Ishikawa (cell line): ENCODE results near the gene DIP2C.

ENCODE experiments used
- CEBPB ChIP-seq: IDR thresholded peaks from 2 replicates; pipeline ENCODE4 v1.6.1; 2012
- NFIC ChIP-seq: IDR thresholded peaks from 2 replicates; pipeline ENCODE4 v1.6.1; 2012
- TEAD4 ChIP-seq: IDR thresholded peaks from 2 replicates; pipeline ENCODE4 v1.6.1; 2012
- ZBTB7A ChIP-seq: IDR thresholded peaks from 2 replicates; pipeline ENCODE4 v1.6.1; 2012; ENCODE audit warnings: low read depth
- TF ChIP-seq, protein P1 (sequence below): IDR thresholded peaks from 2 replicates; pipeline ENCODE4 v1.6.1; 2012
- TF ChIP-seq, protein P2 (sequence below): IDR thresholded peaks from 2 replicates; pipeline ENCODE4 v1.6.1; 2012; ENCODE audit warnings: low read depth, mild to moderate bottlenecking

DNA sequence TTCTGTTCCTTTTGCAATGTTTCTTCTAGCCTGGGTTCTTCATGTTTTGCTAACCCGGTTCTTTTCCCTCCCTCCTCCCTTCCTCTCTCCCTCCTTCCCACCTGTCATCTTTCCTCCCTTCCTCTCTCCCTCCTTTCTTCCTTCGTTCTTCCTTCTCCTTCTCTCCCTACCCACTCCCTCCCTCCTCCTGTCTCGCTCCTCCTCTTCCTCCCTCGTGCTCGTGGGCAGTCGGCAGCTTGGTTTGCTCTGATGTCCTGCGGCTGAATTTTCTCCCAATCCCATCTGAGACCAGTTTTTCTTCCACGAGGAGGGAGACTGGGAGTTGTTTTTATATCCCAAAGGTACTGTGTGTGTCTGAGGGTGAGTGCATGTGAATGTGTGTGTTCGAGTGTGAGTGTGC lies 43.6 kb upstream of the DIP2C start:
- TF ChIP-seq NFIC: no peak
- TF ChIP-seq, protein P1, sequence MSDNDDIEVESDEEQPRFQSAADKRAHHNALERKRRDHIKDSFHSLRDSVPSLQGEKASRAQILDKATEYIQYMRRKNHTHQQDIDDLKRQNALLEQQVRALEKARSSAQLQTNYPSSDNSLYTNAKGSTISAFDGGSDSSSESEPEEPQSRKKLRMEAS: no peak
- no peak for TF ChIP-seq ZBTB7A
- TF ChIP-seq TEAD4: no peak
- TF ChIP-seq CEBPB: no peak
- TF ChIP-seq, protein P2, sequence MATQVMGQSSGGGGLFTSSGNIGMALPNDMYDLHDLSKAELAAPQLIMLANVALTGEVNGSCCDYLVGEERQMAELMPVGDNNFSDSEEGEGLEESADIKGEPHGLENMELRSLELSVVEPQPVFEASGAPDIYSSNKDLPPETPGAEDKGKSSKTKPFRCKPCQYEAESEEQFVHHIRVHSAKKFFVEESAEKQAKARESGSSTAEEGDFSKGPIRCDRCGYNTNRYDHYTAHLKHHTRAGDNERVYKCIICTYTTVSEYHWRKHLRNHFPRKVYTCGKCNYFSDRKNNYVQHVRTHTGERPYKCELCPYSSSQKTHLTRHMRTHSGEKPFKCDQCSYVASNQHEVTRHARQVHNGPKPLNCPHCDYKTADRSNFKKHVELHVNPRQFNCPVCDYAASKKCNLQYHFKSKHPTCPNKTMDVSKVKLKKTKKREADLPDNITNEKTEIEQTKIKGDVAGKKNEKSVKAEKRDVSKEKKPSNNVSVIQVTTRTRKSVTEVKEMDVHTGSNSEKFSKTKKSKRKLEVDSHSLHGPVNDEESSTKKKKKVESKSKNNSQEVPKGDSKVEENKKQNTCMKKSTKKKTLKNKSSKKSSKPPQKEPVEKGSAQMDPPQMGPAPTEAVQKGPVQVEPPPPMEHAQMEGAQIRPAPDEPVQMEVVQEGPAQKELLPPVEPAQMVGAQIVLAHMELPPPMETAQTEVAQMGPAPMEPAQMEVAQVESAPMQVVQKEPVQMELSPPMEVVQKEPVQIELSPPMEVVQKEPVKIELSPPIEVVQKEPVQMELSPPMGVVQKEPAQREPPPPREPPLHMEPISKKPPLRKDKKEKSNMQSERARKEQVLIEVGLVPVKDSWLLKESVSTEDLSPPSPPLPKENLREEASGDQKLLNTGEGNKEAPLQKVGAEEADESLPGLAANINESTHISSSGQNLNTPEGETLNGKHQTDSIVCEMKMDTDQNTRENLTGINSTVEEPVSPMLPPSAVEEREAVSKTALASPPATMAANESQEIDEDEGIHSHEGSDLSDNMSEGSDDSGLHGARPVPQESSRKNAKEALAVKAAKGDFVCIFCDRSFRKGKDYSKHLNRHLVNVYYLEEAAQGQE: no peak
